Measurements from ENCODE around the gene FAM118B.

FAM118B gene

GRCh38 chr11:126262216-126262615 is 50.6 kb downstream of the FAM118B start:
- H3K36me3 ChIP-seq (ENCODE audit: control insufficient read depth, insufficient read depth, low read length, severe bottlenecking), result peaks cover 63% of the 10 kb centered on the region
- H3K9ac ChIP-seq (ENCODE audit: low read length), result peak overlapping the region; percentile 9
- H3K4me1 ChIP-seq (ENCODE audit: control insufficient read depth, insufficient read depth, low read length), result peaks cover 20% of the 10 kb centered on the region
- H3K9me3 ChIP-seq (ENCODE audit: control insufficient read depth, low read length), result no peaks in the 10 kb centered on the region
- no peak for DNase-seq (ENCODE audit: low read depth)
- no peaks in the 10 kb centered on the region for H3K27me3 ChIP-seq (replicated peaks; ENCODE audit: control insufficient read depth, insufficient read depth, low read length)
- no peak overlapping the region for H3K4me3 ChIP-seq (ENCODE audit: low read length)

- Histone ChIP-seq H3K4me1 (ENCODE audit: control insufficient read depth, insufficient read depth, low read length) (peaks cover 18% of the 10 kb centered on the region), H3K9ac (ENCODE audit: low read length) (no peak overlapping the region), H3K27me3 (replicated peaks; ENCODE audit: control insufficient read depth, insufficient read depth, low read length) (no peaks in the 10 kb centered on the region), H3K36me3 (ENCODE audit: control insufficient read depth, insufficient read depth, low read length, severe bottlenecking) (peaks cover 66% of the 10 kb centered on the region), H3K4me3 (ENCODE audit: low read length) (no peak overlapping the region), H3K9me3 (ENCODE audit: control insufficient read depth, low read length) (no peaks in the 10 kb centered on the region)
- DNase-seq (ENCODE audit: low read depth), result no peak
Measured at GRCh38 chr11:126263489-126263888, 51.9 kb downstream of the FAM118B start.

GRCh38 chr11:126265811-126266210 is 54.2 kb downstream of the FAM118B start:
- Histone ChIP-seq H3K4me1 (ENCODE audit: control insufficient read depth, insufficient read depth, low read length) (peaks cover 22% of the 10 kb centered on the region), H3K27me3 (replicated peaks; ENCODE audit: control insufficient read depth, insufficient read depth, low read length) (no peaks in the 10 kb centered on the region), H3K36me3 (ENCODE audit: control insufficient read depth, insufficient read depth, low read length, severe bottlenecking) (peaks cover 65% of the 10 kb centered on the region), H3K4me3 (ENCODE audit: low read length) (no peak overlapping the region), H3K9ac (ENCODE audit: low read length) (no peak overlapping the region), H3K9me3 (ENCODE audit: control insufficient read depth, low read length) (no peaks in the 10 kb centered on the region)
- DNase-seq (ENCODE audit: low read depth), result no peak

GRCh38 chr11:126267650-126268049 is 56.1 kb downstream of the FAM118B start:
- no peaks in the 10 kb centered on the region for H3K9me3 ChIP-seq (ENCODE audit: control insufficient read depth, low read length)
- no peaks in the 10 kb centered on the region for H3K27me3 ChIP-seq (replicated peaks; ENCODE audit: control insufficient read depth, insufficient read depth, low read length)
- peaks cover 51% of the 10 kb centered on the region for H3K36me3 ChIP-seq (ENCODE audit: control insufficient read depth, insufficient read depth, low read length, severe bottlenecking)
- peak overlapping the region; percentile 94 for H3K4me3 ChIP-seq (ENCODE audit: low read length)
- peak overlapping the region; percentile 96 for H3K9ac ChIP-seq (ENCODE audit: low read length)
- no peak for DNase-seq (ENCODE audit: low read depth)
- peaks cover 16% of the 10 kb centered on the region for H3K4me1 ChIP-seq (ENCODE audit: control insufficient read depth, insufficient read depth, low read length)

GRCh38 chr11:126268361-126268707 is 56.8 kb downstream of the FAM118B start:
- no peaks in the 10 kb centered on the region for H3K27me3 ChIP-seq (replicated peaks; ENCODE audit: control insufficient read depth, insufficient read depth, low read length)
- H3K36me3 ChIP-seq (ENCODE audit: control insufficient read depth, insufficient read depth, low read length, severe bottlenecking), result peaks cover 51% of the 10 kb centered on the region
- peak; percentile 64 for DNase-seq (ENCODE audit: low read depth)
- H3K9me3 ChIP-seq (ENCODE audit: control insufficient read depth, low read length), result no peaks in the 10 kb centered on the region
- peaks cover 16% of the 10 kb centered on the region for H3K4me1 ChIP-seq (ENCODE audit: control insufficient read depth, insufficient read depth, low read length)
- H3K4me3 ChIP-seq (ENCODE audit: low read length), result peak overlapping the region; percentile 94
- H3K9ac ChIP-seq (ENCODE audit: low read length), result peak overlapping the region; percentile 96

GRCh38 chr11:126268708-126269579 is 57.4 kb downstream of the FAM118B start, which contains the start of the genes FOXRED1 and SRPRA:
FOXRED1 (plus strand) TSS chr11:126269154; CDS start chr11:126269207, 53 bp downstream.
SRPRA (minus strand) TSS chr11:126268895; CDS start chr11:126268804, 91 bp downstream.
- Histone ChIP-seq H3K9ac (ENCODE audit: low read length) (peak within 1 kb of the TSS; percentile 96), H3K4me1 (ENCODE audit: control insufficient read depth, insufficient read depth, low read length) (peaks cover 16% of the 10 kb centered on the region), H3K36me3 (ENCODE audit: control insufficient read depth, insufficient read depth, low read length, severe bottlenecking) (peaks cover 51% of the 10 kb centered on the region), H3K9me3 (ENCODE audit: control insufficient read depth, low read length) (no peaks in the 10 kb centered on the region), H3K27me3 (replicated peaks; ENCODE audit: control insufficient read depth, insufficient read depth, low read length) (no peaks in the 10 kb centered on the region), H3K4me3 (ENCODE audit: low read length) (peak within 1 kb of the TSS; percentile 94)
- peak; percentile 100 for DNase-seq (ENCODE audit: low read depth)

- H3K27me3 ChIP-seq (replicated peaks; ENCODE audit: control insufficient read depth, insufficient read depth, low read length), result no peaks in the 10 kb centered on the region
- H3K36me3 ChIP-seq (ENCODE audit: control insufficient read depth, insufficient read depth, low read length, severe bottlenecking), result peaks cover 48% of the 10 kb centered on the region
- no peaks in the 10 kb centered on the region for H3K9me3 ChIP-seq (ENCODE audit: control insufficient read depth, low read length)
- no peak overlapping the region for H3K9ac ChIP-seq (ENCODE audit: low read length)
- no peak overlapping the region for H3K4me3 ChIP-seq (ENCODE audit: low read length)
- H3K4me1 ChIP-seq (ENCODE audit: control insufficient read depth, insufficient read depth, low read length), result peaks cover 7% of the 10 kb centered on the region
- DNase-seq (ENCODE audit: low read depth), result no peak
Measured at GRCh38 chr11:126277322-126277721, 65.7 kb downstream of the FAM118B start.

GRCh38 chr11:126277780-126278179 is 66.2 kb downstream of the FAM118B start:
- no peaks in the 10 kb centered on the region for H3K9me3 ChIP-seq (ENCODE audit: control insufficient read depth, low read length)
- peaks cover 10% of the 10 kb centered on the region for H3K4me1 ChIP-seq (ENCODE audit: control insufficient read depth, insufficient read depth, low read length)
- peaks cover 45% of the 10 kb centered on the region for H3K36me3 ChIP-seq (ENCODE audit: control insufficient read depth, insufficient read depth, low read length, severe bottlenecking)
- DNase-seq (ENCODE audit: low read depth), result no peak
- no peak overlapping the region for H3K9ac ChIP-seq (ENCODE audit: low read length)
- no peak overlapping the region for H3K4me3 ChIP-seq (ENCODE audit: low read length)
- H3K27me3 ChIP-seq (replicated peaks; ENCODE audit: control insufficient read depth, insufficient read depth, low read length), result no peaks in the 10 kb centered on the region

- H3K9me3 ChIP-seq (ENCODE audit: control insufficient read depth, low read length), result no peaks in the 10 kb centered on the region
- DNase-seq (ENCODE audit: low read depth), result no peak
- no peak overlapping the region for H3K9ac ChIP-seq (ENCODE audit: low read length)
- no peaks in the 10 kb centered on the region for H3K27me3 ChIP-seq (replicated peaks; ENCODE audit: control insufficient read depth, insufficient read depth, low read length)
- H3K4me1 ChIP-seq (ENCODE audit: control insufficient read depth, insufficient read depth, low read length), result peaks cover 19% of the 10 kb centered on the region
- peaks cover 31% of the 10 kb centered on the region for H3K36me3 ChIP-seq (ENCODE audit: control insufficient read depth, insufficient read depth, low read length, severe bottlenecking)
- no peak overlapping the region for H3K4me3 ChIP-seq (ENCODE audit: low read length)
Measured at GRCh38 chr11:126279191-126279590, 67.6 kb downstream of the FAM118B start.

- Histone ChIP-seq H3K9me3 (ENCODE audit: control insufficient read depth, low read length) (no peaks in the 10 kb centered on the region), H3K4me1 (ENCODE audit: control insufficient read depth, insufficient read depth, low read length) (peaks cover 20% of the 10 kb centered on the region), H3K36me3 (ENCODE audit: control insufficient read depth, insufficient read depth, low read length, severe bottlenecking) (peaks cover 19% of the 10 kb centered on the region), H3K27me3 (replicated peaks; ENCODE audit: control insufficient read depth, insufficient read depth, low read length) (no peaks in the 10 kb centered on the region), H3K9ac (ENCODE audit: low read length) (no peak overlapping the region), H3K4me3 (ENCODE audit: low read length) (no peak overlapping the region)
- no peak for DNase-seq (ENCODE audit: low read depth)
Measured at GRCh38 chr11:126280595-126280994, 69.0 kb downstream of the FAM118B start.

GRCh38 chr11:126281245-126281644 is 69.7 kb downstream of the FAM118B start:
- peaks cover 14% of the 10 kb centered on the region for H3K36me3 ChIP-seq (ENCODE audit: control insufficient read depth, insufficient read depth, low read length, severe bottlenecking)
- H3K4me3 ChIP-seq (ENCODE audit: low read length), result no peak overlapping the region
- H3K9ac ChIP-seq (ENCODE audit: low read length), result no peak overlapping the region
- no peaks in the 10 kb centered on the region for H3K27me3 ChIP-seq (replicated peaks; ENCODE audit: control insufficient read depth, insufficient read depth, low read length)
- H3K9me3 ChIP-seq (ENCODE audit: control insufficient read depth, low read length), result no peaks in the 10 kb centered on the region
- no peak for DNase-seq (ENCODE audit: low read depth)
- H3K4me1 ChIP-seq (ENCODE audit: control insufficient read depth, insufficient read depth, low read length), result peaks cover 20% of the 10 kb centered on the region

Measured in adipocyte (in vitro differentiated cells).